GM21515 (cell line): Measurements from ENCODE around the gene CDH13.

Source experiments
- ATAC-seq: cut with Tn5 transposase; IDR thresholded peaks from one replicate; pipeline ENCODE4 v1.9.1; 2021; ENCODE audit not compliant: unreplicated experiment

CDH13 gene

GRCh38 chr16:83771306-83771942 lies 1144.7 kb downstream of the CDH13 start:
- ATAC-seq, result no peak

- ATAC-seq, result no peak
Observed at GRCh38 chr16:83772806-83773205, 1146.0 kb downstream of the CDH13 start.

DNA sequence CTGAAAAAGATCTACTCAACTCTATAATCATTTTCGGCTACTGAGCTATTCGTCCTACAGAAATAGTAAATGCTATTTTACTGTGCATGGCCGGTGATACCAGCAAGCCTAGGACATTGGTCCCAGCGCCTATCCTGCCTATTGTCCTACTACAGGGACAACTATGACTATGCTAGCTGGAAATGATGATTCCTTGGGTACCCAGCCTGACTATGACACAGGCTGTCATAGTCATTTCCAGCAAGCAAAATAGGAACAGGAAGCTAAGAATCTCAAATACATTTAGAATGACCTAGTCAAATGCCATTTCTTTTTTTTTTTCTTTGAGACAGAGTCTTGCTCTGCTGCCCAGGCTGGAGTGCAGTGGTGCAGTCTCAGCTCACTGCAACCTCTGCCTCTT lies 1147.3 kb downstream of the CDH13 start:
- no peak for ATAC-seq

- ATAC-seq, result no peak
Observed at GRCh38 chr16:83776944-83777343, 1150.2 kb downstream of the CDH13 start.

DNA sequence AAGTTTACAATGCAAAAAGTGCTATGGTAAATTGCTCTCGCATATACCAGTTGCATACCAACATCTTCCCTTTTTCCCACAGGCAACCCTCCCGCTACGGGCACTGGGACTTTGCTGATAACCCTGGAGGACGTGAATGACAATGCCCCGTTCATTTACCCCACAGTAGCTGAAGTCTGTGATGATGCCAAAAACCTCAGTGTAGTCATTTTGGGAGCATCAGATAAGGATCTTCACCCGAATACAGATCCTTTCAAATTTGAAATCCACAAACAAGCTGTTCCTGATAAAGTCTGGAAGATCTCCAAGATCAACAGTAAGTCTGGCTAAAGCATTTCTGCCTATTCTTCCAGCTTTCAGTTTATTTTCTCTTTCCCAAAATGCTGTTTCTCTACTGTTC lies 1153.1 kb downstream of the CDH13 start:
- ATAC-seq, result no peak

GRCh38 chr16:83785455-83785854 lies 1158.7 kb downstream of the CDH13 start:
- no peak for ATAC-seq

- no peak for ATAC-seq
Observed at GRCh38 chr16:83789642-83790401, 1163.1 kb downstream of the CDH13 start.

DNA sequence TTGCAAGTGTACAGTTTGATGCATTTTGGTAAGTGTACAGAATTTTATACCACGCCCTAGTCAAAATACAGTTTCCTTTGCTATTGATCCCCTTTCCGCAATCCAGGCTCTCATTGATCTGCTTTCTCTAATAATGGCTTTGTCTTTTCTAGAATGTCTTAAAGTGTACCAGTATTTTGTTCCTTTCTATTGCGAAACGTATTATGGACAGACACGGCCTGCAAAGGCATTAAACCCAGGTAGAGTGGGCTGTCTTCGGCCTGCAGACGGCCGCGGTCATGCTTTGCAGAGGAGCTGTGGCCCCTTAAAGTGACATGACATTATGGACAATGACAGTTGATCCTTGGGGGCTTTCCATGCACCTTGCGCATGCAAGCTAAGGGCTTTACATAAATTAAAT lies 1165.1 kb downstream of the CDH13 start:
- no peak for ATAC-seq

DNA sequence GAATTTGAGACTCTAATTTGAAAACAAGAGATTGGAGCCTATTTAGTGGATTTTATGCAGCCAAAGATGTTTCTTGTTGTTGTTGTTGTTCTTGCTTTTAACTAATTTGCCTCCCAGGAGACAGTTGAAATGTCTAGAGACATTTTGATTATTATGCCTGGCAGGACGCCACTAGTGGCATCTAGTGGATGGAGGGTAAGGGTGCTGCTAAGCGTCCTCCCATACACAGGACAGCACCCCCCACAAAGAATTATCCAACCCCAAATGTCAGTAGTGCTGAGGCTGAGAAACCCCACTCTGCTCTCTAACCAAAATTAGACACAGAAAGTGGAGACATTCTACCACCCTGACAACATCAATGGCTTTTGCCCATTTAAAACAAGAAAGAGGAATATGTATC lies 1165.6 kb downstream of the CDH13 start:
- ATAC-seq, result no peak

GRCh38 chr16:83793179-83793578 lies 1166.4 kb downstream of the CDH13 start:
- no peak for ATAC-seq

DNA sequence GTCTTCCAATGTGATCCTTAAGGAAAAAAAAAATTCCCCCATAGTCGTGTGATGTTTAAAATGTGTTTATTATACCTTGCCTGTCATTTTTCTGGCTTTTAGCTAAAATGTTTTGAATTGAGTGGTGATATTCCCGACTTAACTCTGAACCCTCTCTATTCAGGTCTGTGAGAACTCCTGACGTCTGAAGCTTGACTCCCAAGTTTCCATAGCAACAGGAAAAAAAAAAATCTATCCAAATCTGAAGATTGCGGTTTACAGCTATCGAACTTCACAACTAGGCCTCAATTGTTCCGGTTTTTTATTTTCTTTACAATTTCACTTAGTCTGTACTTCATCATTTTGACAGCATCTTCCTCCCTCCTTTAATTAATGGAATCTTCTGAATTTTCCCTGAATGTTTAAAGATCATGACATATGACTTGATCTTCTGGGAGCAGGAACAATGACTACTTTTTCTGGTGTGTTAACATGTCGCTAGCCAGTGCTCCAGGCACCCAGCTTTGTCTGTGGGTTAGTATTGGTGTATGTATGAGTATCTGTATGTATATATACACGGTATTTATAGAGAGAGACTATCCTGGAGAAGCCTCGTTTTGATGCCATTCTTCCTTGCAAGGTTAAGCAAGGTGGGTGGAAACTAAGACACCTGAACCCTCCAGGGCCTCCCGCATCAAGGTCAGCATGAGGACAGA lies 1168.2 kb downstream of the CDH13 start:
- no peak for ATAC-seq

DNA sequence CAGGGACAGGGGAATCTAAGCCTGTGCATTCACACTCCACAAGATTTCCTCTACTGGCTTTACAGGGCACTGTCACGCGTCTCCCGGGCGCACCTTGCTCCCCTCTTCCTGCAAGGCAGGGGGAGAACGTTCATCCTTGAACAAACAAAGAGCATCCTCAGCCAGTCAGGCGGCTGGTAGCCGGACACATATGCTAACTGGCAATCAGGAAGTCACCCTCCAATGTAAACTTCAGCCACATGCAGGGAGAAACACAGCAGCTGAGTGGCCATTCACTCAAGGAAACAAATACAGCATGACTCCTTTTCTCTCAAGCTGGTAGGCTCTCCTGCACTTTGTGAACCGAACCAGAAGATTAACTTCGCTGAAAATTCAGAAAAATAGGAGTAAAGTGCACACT lies 1170.2 kb downstream of the CDH13 start:
- no peak for ATAC-seq

DNA sequence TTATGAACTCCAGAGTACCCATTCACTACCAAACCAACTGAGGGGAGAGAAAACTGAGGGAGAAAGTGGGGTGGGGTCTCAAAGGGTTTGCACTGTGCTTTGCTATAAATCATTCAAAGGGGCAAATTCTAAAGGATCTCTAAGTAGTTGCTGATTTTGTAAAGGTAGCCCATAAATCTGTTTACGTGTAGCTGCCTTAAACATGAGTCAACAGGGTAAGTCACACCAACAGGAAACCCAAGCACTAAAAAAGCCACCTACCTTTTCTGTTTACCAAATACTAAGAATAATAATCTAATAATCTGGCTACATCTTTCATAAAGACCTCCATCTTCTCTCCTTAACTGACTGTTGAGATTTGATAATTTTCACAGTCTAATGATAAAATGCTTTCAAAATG lies 1172.6 kb downstream of the CDH13 start:
- no peak for ATAC-seq

DNA sequence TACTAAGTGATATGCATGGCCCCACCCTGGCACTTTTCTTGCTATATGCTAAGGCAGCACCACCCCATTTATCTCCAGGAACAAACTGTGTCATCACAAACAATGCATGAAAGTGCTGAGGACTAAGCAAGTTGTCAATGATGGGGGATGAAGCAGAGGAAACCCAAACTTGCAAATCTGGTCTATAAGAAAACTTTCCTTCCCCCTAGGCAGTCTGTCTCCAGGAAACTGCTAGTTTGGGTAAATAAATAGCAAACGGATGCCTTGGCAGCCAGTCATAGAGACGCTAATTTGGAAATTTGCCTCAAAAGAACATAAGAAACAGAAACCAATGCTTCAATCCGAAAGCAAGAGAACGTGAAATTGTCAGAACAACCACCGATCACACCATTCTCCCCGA lies 1175.4 kb downstream of the CDH13 start:
- ATAC-seq, result no peak

GRCh38 chr16:83802554-83803205 lies 1175.9 kb downstream of the CDH13 start:
- ATAC-seq, result no peak

GRCh38 chr16:83803811-83804210 lies 1177.0 kb downstream of the CDH13 start:
- no peak for ATAC-seq

GRCh38 chr16:83804366-83804765 lies 1177.6 kb downstream of the CDH13 start:
- no peak for ATAC-seq

- ATAC-seq, result no peak
Observed at GRCh38 chr16:83806036-83806435, 1179.3 kb downstream of the CDH13 start.

GRCh38 chr16:83806731-83807130 lies 1180.0 kb downstream of the CDH13 start:
- ATAC-seq, result no peak

- ATAC-seq, result no peak
Observed at GRCh38 chr16:83807327-83807709, 1180.5 kb downstream of the CDH13 start.

GRCh38 chr16:83807710-83808572 lies 1181.2 kb downstream of the CDH13 start, which contains the start of gene HSBP1:
Gene HSBP1 (plus strand): TSS chr16:83807978. CDS start chr16:83808077, 99 bp downstream.
- peak; percentile 94 for ATAC-seq
